Sigmoid colon (tissue), 7 donors: ENCODE results near the gene GUCA2B. TPM values are rescaled to one million over a fixed set of nuclear protein-coding genes. Genes with fewer than 3 reads are reported as not detected.

ENCODE experiments used
- DNase-seq: peaks from one replicate; pipeline ENCODE4 v3.0.0-alpha.2; 2019
- H3K27ac ChIP-seq, 4 donors: fragments of 200-600 bp; sonication (generic); one replicate each; pipeline ENCODE4 v1.5.1; 2016 to 2019; ENCODE audit warnings: mild to moderate bottlenecking in 1 of 4
- H3K27me3 ChIP-seq, 3 donors: fragments of 200-600 bp; sonication (generic); one replicate each; pipeline ENCODE4 v1.5.1; 2019; ENCODE audit warnings: mild to moderate bottlenecking in 1 of 3
- H3K36me3 ChIP-seq, 4 donors: fragments of 200-600 bp; sonication (generic); one replicate each; pipeline ENCODE4 v1.5.1; 2016 to 2019
- H3K4me1 ChIP-seq, 4 donors: fragments of 200-600 bp; sonication (generic); one replicate each; pipeline ENCODE4 v1.5.1; 2017 to 2019
- H3K4me3 ChIP-seq, 4 donors: fragments of 200-600 bp; sonication (generic); one replicate each; pipeline ENCODE4 v1.5.1; 2017 to 2019; ENCODE audit warnings: mild to moderate bottlenecking in 2 of 4, moderate library complexity in 1 of 4
- H3K9me3 ChIP-seq, 4 donors: fragments of 200-600 bp in 3 of 4; sonication (generic) in 3 of 4; one replicate each; pipeline versions ENCODE4 v1.5.1 to v1.6.1; 2013 to 2019
- EP300 ChIP-seq, 4 donors: sonication (generic); formaldehyde crosslinking; IDR thresholded peaks; one replicate each; pipeline ENCODE4 v1.6.1; 2017; ENCODE audit warnings: antibody characterized with exemption in 4 of 4
- POLR2A ChIP-seq, 2 donors: fragments of 450-650 bp; IDR thresholded peaks; one replicate each; pipeline ENCODE4 v1.6.1; 2016; ENCODE audit warnings: antibody characterized with exemption in 2 of 2, mild to moderate bottlenecking in 2 of 2, moderate library complexity in 2 of 2
- POLR2AphosphoS5 ChIP-seq, 4 donors: sonication (generic); formaldehyde crosslinking; IDR thresholded peaks; one replicate each; pipeline ENCODE4 v1.6.1; 2017; ENCODE audit warnings: antibody characterized with exemption in 4 of 4
- whole genome bisulfite sequencing, 2 donors: extraction: QIAGEN DNeasy Blood & Tissue Kit; methylation state at CpG; one replicate each; pipeline ENCODE4 v1.1.7; 2013; 5-methylcytosine and 5-hydroxymethylcytosine counted together
- intact Hi-C: fragments of 100-400 bp; cut with DNase I; formaldehyde crosslinking; loops from one replicate; pipeline ENCODE4 v1.15.1; 2023
- polyA plus RNA-seq, 3 donors: library from polyadenylated mRNA; stranded (reverse); fragments of 200-250 nt; gene quantifications; one replicate each; pipeline ENCODE4 v1.2.3, GENCODE V29; 2013
- total RNA-seq, 4 donors: library from RNA; depleted of rRNA; stranded (reverse); fragments of >200 nt; gene quantifications; one replicate each; pipeline ENCODE4 v1.1.0, GENCODE V29; 2016
- TF ChIP-seq, protein P1 (sequence below), 4 experiments: fragments of 450-650 bp in 3 of 4; fragments of 200-600 bp in 1 of 4; IDR thresholded peaks; one replicate each; pipeline ENCODE4 v1.5.1; 2016 to 2019; ENCODE audit warnings: antibody characterized with exemption in 4 of 4, mild to moderate bottlenecking in 3 of 4, moderate library complexity in 2 of 4
- donor health status: healthy with polysubstance abuse.
- donor health status: Bipolar disorder and iron deficiency.
- donor health status: healthy.

GUCA2B gene
- total and polyA plus RNA-seq, 7 donors = 6.7 to 874 (median 324) TPM; not detected in 3

GRCh38 chr1:42171679-42172266 lies 18.6 kb downstream of the GUCA2B start:
- TF ChIP-seq, protein P1, sequence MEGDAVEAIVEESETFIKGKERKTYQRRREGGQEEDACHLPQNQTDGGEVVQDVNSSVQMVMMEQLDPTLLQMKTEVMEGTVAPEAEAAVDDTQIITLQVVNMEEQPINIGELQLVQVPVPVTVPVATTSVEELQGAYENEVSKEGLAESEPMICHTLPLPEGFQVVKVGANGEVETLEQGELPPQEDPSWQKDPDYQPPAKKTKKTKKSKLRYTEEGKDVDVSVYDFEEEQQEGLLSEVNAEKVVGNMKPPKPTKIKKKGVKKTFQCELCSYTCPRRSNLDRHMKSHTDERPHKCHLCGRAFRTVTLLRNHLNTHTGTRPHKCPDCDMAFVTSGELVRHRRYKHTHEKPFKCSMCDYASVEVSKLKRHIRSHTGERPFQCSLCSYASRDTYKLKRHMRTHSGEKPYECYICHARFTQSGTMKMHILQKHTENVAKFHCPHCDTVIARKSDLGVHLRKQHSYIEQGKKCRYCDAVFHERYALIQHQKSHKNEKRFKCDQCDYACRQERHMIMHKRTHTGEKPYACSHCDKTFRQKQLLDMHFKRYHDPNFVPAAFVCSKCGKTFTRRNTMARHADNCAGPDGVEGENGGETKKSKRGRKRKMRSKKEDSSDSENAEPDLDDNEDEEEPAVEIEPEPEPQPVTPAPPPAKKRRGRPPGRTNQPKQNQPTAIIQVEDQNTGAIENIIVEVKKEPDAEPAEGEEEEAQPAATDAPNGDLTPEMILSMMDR (IDR thresholded peaks at IDR 0.05) = no peak
- TF ChIP-seq POLR2A (IDR thresholded peaks at IDR 0.05) = no peak
- TF ChIP-seq POLR2AphosphoS5 (IDR thresholded peaks at IDR 0.05) = no peak
- TF ChIP-seq EP300 (IDR thresholded peaks at IDR 0.05) = no peak
- DNase-seq = no peak
- no peak overlapping the region for H3K4me3 ChIP-seq
- H3K4me1 ChIP-seq = peaks cover 0 to 18% (median 15%) of the 10 kb centered on the region in 4 donors
- H3K27me3 ChIP-seq = no peaks in the 10 kb centered on the region
- peak overlapping the region in 1 of 4 donors; percentile 67 for H3K27ac ChIP-seq
- H3K9me3 ChIP-seq = no peaks in the 10 kb centered on the region
- intact Hi-C loops = loop anchor here (2.0 to 10.0 kb wide), 3 partner anchors 161 to 597 kb away; partner anchors contain the start of genes PPCS and ZMYND12
- WGBS, 2 donors = 64 to 83% methylated on average over 6 of the region's 6 CpGs
- no peaks in the 10 kb centered on the region for H3K36me3 ChIP-seq

- Histone ChIP-seq H3K27ac (peak overlapping the region; percentile 12 to 67 (median 48)), H3K4me1 (peaks cover 0 to 22% (median 15%) of the 10 kb centered on the region in 4 donors)
- intact Hi-C loops = loop anchor here (2.0 to 10.0 kb wide), 3 partner anchors 160 to 598 kb away; partner anchors contain the start of genes PPCS and ZMYND12
Observed at GRCh38 chr1:42172381-42173133, 19.3 kb downstream of the GUCA2B start.

GRCh38 chr1:42173155-42173933 lies 20.1 kb downstream of the GUCA2B start:
- peak; percentile 77 for DNase-seq
- no peaks in the 10 kb centered on the region for H3K27me3 ChIP-seq
- 28 to 40% methylated on average over 9 of the region's 9 CpGs for WGBS, 2 donors
- H3K9me3 ChIP-seq = no peaks in the 10 kb centered on the region
- no peak for TF ChIP-seq POLR2AphosphoS5 (IDR thresholded peaks at IDR 0.05)
- TF ChIP-seq, protein P1 (IDR thresholded peaks at IDR 0.05) = peak; percentile 66 to 97 (median 91)
- H3K4me3 ChIP-seq = no peak overlapping the region
- H3K4me1 ChIP-seq = peaks cover 0 to 27% (median 15%) of the 10 kb centered on the region in 4 donors
- intact Hi-C loops = loop anchor here (2.0 to 10.0 kb wide), 3 partner anchors 159 to 599 kb away; partner anchors contain the start of genes PPCS and ZMYND12
- no peaks in the 10 kb centered on the region for H3K36me3 ChIP-seq
- H3K27ac ChIP-seq = peak overlapping the region; percentile 12 to 67 (median 48)

More at GRCh38 chr1:42172381-42173133, 19.3 kb downstream of the GUCA2B start:
- WGBS, 2 donors = 15 to 58% methylated on average over 15 of the region's 15 CpGs
- H3K9me3 ChIP-seq = no peaks in the 10 kb centered on the region
- no peaks in the 10 kb centered on the region for H3K27me3 ChIP-seq
- TF ChIP-seq POLR2A (IDR thresholded peaks at IDR 0.05) (no peak), POLR2AphosphoS5 (IDR thresholded peaks at IDR 0.05) (peak; percentile 51 to 75 (median 68)), EP300 (IDR thresholded peaks at IDR 0.05) (no peak)
- TF ChIP-seq, protein P1 (IDR thresholded peaks at IDR 0.05) = no peak
- H3K4me3 ChIP-seq = no peak overlapping the region
- peak; percentile 80 for DNase-seq
- H3K36me3 ChIP-seq = no peaks in the 10 kb centered on the region

DNA sequence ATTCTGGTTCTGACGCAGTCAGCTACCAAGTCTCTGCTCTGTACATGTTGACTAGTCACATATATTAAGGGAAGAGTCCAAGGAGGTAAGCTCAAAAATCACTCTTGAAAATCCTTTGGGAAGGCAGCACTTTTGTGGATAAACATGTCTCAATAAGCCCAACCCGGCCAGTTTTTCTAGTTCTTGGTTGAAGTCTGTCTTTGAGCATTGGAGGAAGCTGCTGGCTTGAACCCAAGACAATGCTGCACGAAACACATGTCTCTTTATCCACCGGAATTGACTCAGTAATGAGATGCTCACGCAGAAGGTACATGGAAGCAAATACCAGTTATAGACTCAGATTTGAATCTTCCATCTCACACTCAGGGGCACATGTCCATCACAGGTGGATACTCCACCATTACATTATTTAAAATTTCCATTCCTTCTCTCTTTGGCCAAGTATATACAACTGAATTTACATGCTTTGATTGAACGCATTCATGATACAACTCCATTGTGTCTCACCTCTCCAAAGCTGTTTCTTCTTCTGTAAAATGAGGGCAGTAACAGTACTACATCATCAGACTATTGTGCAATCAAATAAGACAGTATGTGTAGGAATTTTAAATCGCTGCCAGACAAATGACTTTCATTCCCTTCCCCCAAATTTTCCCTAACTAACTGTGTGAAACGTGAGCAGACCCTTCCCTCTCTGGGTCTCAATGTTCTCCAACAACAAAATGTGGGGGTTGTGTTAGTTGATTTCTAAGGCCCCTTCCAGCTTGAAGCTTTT lies 20.9 kb downstream of the GUCA2B start:
- Histone ChIP-seq H3K4me3 (no peak overlapping the region), H3K4me1 (peaks cover 0 to 35% (median 18%) of the 10 kb centered on the region in 4 donors), H3K9me3 (no peaks in the 10 kb centered on the region), H3K36me3 (no peaks in the 10 kb centered on the region), H3K27ac (no peak overlapping the region), H3K27me3 (no peaks in the 10 kb centered on the region)
- no peak for DNase-seq
- intact Hi-C loops = loop anchor here (2.0 to 10.0 kb wide), 3 partner anchors 158 to 599 kb away; partner anchors contain the start of genes PPCS and ZMYND12
- WGBS, 2 donors = 67 to 86% methylated on average over 8 of the region's 8 CpGs
- no peak for TF ChIP-seq POLR2AphosphoS5 (IDR thresholded peaks at IDR 0.05)
- TF ChIP-seq, protein P1 (IDR thresholded peaks at IDR 0.05) = no peak
- TF ChIP-seq EP300 (IDR thresholded peaks at IDR 0.05) = no peak
- no peak for TF ChIP-seq POLR2A (IDR thresholded peaks at IDR 0.05)
